HepG2 (cell line): ENCODE measurements around the gene SIRPA. TPM values are rescaled to one million over a fixed set of nuclear protein-coding genes. Genes with fewer than 3 reads are reported as not detected.

Experiments
- EEA1 ChIP-seq: sonication (generic); formaldehyde crosslinking; IDR thresholded peaks from 2 replicates; pipeline ENCODE4 v1.5.1; 2020; ENCODE audit warnings: mild to moderate bottlenecking, missing genetic modification reagents, borderline replicate concordance
- HDAC6 ChIP-seq: fragments of 200-600 bp; sonication (generic); IDR thresholded peaks from 2 replicates; pipeline ENCODE4 v1.7.0; 2017; ENCODE audit warnings: mild to moderate bottlenecking, antibody characterized with exemption, low read length, low read depth
- IRF9 ChIP-seq: sonication (generic); formaldehyde crosslinking; IDR thresholded peaks from 2 replicates; pipeline ENCODE4 v1.8.0; 2022; ENCODE audit warnings: missing genetic modification reagents, mild to moderate bottlenecking, borderline replicate concordance
- KAT8 ChIP-seq: IDR thresholded peaks from 2 replicates; pipeline ENCODE4 v1.6.1; 2016; ENCODE audit warnings: missing genetic modification reagents, missing compliant biosample characterization
- MIXL1 ChIP-seq: IDR thresholded peaks from 2 replicates; pipeline ENCODE4 v1.6.1; 2016
- NFIB ChIP-seq: sonication (generic); formaldehyde crosslinking; IDR thresholded peaks from 2 replicates; pipeline ENCODE4 v1.9.0; 2021; ENCODE audit warnings: missing genetic modification reagents, mild to moderate bottlenecking, borderline replicate concordance
- ONECUT2 ChIP-seq: sonication (generic); formaldehyde crosslinking; IDR thresholded peaks from 2 replicates; pipeline ENCODE4 v1.4.0; 2020; ENCODE audit warnings: missing genetic modification reagents
- RNF2 ChIP-seq: fragments of 450-650 bp; conservative IDR thresholded peaks from 2 replicates; pipeline ENCODE4 v1.6.1; 2016; ENCODE audit warnings: low read depth
- SALL2 ChIP-seq: sonication (generic); formaldehyde crosslinking; IDR thresholded peaks from 2 replicates; pipeline ENCODE4 v1.8.1; 2023; ENCODE audit warnings: mild to moderate bottlenecking, missing genetic modification reagents, inconsistent platforms
- TARDBP ChIP-seq: sonication (generic); formaldehyde crosslinking; IDR thresholded peaks from 2 replicates; pipeline ENCODE4 v1.8.0; 2022; ENCODE audit warnings: mild to moderate bottlenecking, missing genetic modification reagents
- TCF7L2 ChIP-seq: IDR thresholded peaks from 2 replicates; pipeline ENCODE4 v1.6.1; 2011; ENCODE audit warnings: mild to moderate bottlenecking, low read depth, low read length, moderate library complexity
- TFDP2 ChIP-seq: sonication (generic); formaldehyde crosslinking; IDR thresholded peaks from 2 replicates; pipeline ENCODE4 v1.4.0; 2020; ENCODE audit warnings: missing genetic modification reagents
- TFE3 ChIP-seq: IDR thresholded peaks from 2 replicates; pipeline ENCODE4 v1.6.1; 2016
- ZBTB25 ChIP-seq: IDR thresholded peaks from 2 replicates; pipeline ENCODE4 v1.6.1; 2018; ENCODE audit warnings: missing genetic modification reagents
- ZBTB33 ChIP-seq: sonication (generic); formaldehyde crosslinking; IDR thresholded peaks from 2 replicates; pipeline ENCODE4 v1.4.0; 2020; ENCODE audit warnings: missing genetic modification reagents
- ZBTB38 ChIP-seq: sonication (generic); formaldehyde crosslinking; IDR thresholded peaks from 2 replicates; pipeline ENCODE4 v1.5.1; 2020; ENCODE audit warnings: mild to moderate bottlenecking, missing genetic modification reagents
- ZFP36 ChIP-seq: fragments of 150-350 bp; IDR thresholded peaks from 2 replicates; pipeline ENCODE4 v1.6.1; 2018; ENCODE audit warnings: borderline replicate concordance, low read length, low read depth; ENCODE audit not compliant: partially characterized antibody
- ZFP91 ChIP-seq: sonication (generic); formaldehyde crosslinking; IDR thresholded peaks from 2 replicates; pipeline ENCODE4 v1.9.0; 2022; ENCODE audit warnings: missing genetic modification reagents, mild to moderate bottlenecking, borderline replicate concordance
- ZNF20 ChIP-seq: sonication (generic); formaldehyde crosslinking; IDR thresholded peaks from 2 replicates; pipeline ENCODE4 v1.4.0; 2020; ENCODE audit warnings: mild to moderate bottlenecking, moderate library complexity, missing genetic modification reagents
- ZNF230 ChIP-seq: sonication (generic); formaldehyde crosslinking; IDR thresholded peaks from 2 replicates; pipeline ENCODE4 v1.4.0; 2020; ENCODE audit warnings: mild to moderate bottlenecking, missing genetic modification reagents
- ZNF850 ChIP-seq: sonication (generic); formaldehyde crosslinking; conservative IDR thresholded peaks from 2 replicates; pipeline ENCODE4 v1.9.0; 2021; ENCODE audit warnings: mild to moderate bottlenecking, missing genetic modification reagents
- polyA plus RNA-seq, 8 experiments: library from polyadenylated mRNA; depleted of rRNA in 3 of 8; stranded (reverse) in 7 of 8; unstranded in 1 of 8; fragments of >200 nt; fragmentation: Illumina TruSeq in 4 of 8; extraction: Trizol in 4 of 8; gene quantifications; 2 replicates each; pipeline versions ENCODE4 v1.2.1 to v1.2.3, GENCODE V29; 2011 to 2016; ENCODE audit warnings: low read depth in 4 of 8, missing spikeins in 1 of 8, mixed read lengths in 1 of 8; ENCODE audit not compliant: insufficient read depth in 1 of 8
- total RNA-seq, 5 experiments: library from RNA; depleted of rRNA; stranded (reverse); fragments of >200 nt; fragmentation: Illumina TruSeq; extraction: Trizol; gene quantifications; 2 replicates each; pipeline ENCODE4 v1.2.3, GENCODE V29; 2016; ENCODE audit warnings: low read depth in 1 of 5

Gene SIRPA
- total and polyA plus RNA-seq, 2 of the 13 experiments (the other 11 are each of a cell fraction or from before 2014, with no cell fraction given), result 7.2 to 17.6 TPM

- TF ChIP-seq ZBTB38 (CRISPR knock-in tag), result no peak
- no peak for TF ChIP-seq TARDBP (CRISPR knock-in tag)
- peak; percentile 15; the same call in 1 of the 2 replicates for TF ChIP-seq RNF2
- no peak for TF ChIP-seq ONECUT2 (CRISPR knock-in tag)
- TF ChIP-seq SALL2 (CRISPR knock-in tag), result no peak
- no peak for TF ChIP-seq EEA1
- TF ChIP-seq HDAC6, result no peak
- no peak for TF ChIP-seq TFDP2 (CRISPR knock-in tag)
- TF ChIP-seq ZFP91 (CRISPR knock-in tag), result no peak; the same call in 1 of the 2 replicates
- no peak for TF ChIP-seq ZNF850 (CRISPR knock-in tag)
- no peak for TF ChIP-seq NFIB (CRISPR knock-in tag)
- no peak for TF ChIP-seq ZNF230 (CRISPR knock-in tag)
- peak; percentile 46; the same call in 1 of the 2 replicates for TF ChIP-seq TFE3
- no peak for TF ChIP-seq MIXL1 (CRISPR knock-in tag)
- TF ChIP-seq KAT8 (CRISPR knock-in tag), result no peak
- no peak for TF ChIP-seq TCF7L2
- TF ChIP-seq ZFP36, result no peak
- TF ChIP-seq IRF9 (CRISPR knock-in tag), result no peak
- TF ChIP-seq ZBTB25 (CRISPR knock-in tag), result no peak
- no peak for TF ChIP-seq ZNF20 (CRISPR knock-in tag)
- TF ChIP-seq ZBTB33, result no peak
Measured at GRCh38 chr20:1874450-1875182, 20.6 kb upstream of the SIRPA start (continued).
